HCT116 (cell line): ENCODE measurements around the gene NANOG. TPM values are rescaled to one million over a fixed set of nuclear protein-coding genes. Genes with fewer than 3 reads are reported as not detected.
"Not testable (repeated sequence)": the region's sequence is repeated elsewhere in the genome, so short reads cannot be mapped to it uniquely, and the experiment has no call there.

Source experiments
- ATAC-seq: fragments of 200-7000 bp; cut with Tn5 transposase; 2 replicates; pipeline ENCODE4 v1.9.1; 2020; ENCODE audit warnings: mild to moderate bottlenecking, moderate library complexity
- BruUV-seq: library from RNA; stranded (reverse); fragments of 400-500 nt; replicated peaks from 2 replicates; lab custom pipeline; 2021; lab: Mats Ljungman, UMichigan
- CTCF ChIA-PET: fragments of 300-600 bp; sonication (Branson Sonifier 250); formaldehyde crosslinking; loops from one replicate; lab custom pipeline; 2021; ENCODE audit warnings: antibody characterized with exemption; lab: Charles Lee
- POLR2A ChIA-PET: fragments of 300-600, 350-600 bp; sonication (Branson Sonifier 250); formaldehyde crosslinking; loops from one replicate; lab custom pipeline; 2021; ENCODE audit warnings: antibody characterized with exemption; lab: Charles Lee
- RAD21 ChIA-PET, 2 experiments: fragments of 300-600 bp; sonication (Branson Sonifier 250); formaldehyde crosslinking; loops; one replicate each; lab custom pipeline; 2023; ENCODE audit warnings: low total read pairs in 2 of 2; ENCODE audit not compliant: uncharacterized antibody in 2 of 2, unreplicated experiment in 2 of 2, low non-redundant PET in 1 of 2; lab: Charles Lee
- DNase-seq: peaks from one replicate; pipeline ENCODE4 v3.0.0-alpha.2; 2010; ENCODE audit warnings: low read depth, low spot score
- H2AFZ ChIP-seq: fragments of 200-600 bp; shearing (Covaris generic), sonication (generic); 2 replicates; pipeline ENCODE4 v1.6.1; 2017; ENCODE audit warnings: low read depth, mixed run types, mixed read lengths, antibody characterized with exemption, low read length; ENCODE audit not compliant: poor library complexity, severe bottlenecking
- H3K27ac ChIP-seq: 2 replicates; pipeline ENCODE4 v1.5.1; 2012; ENCODE audit warnings: low read depth, low read length
- H3K27me3 ChIP-seq: fragments of 200-600 bp; sonication (generic); 2 replicates; pipeline ENCODE4 v1.6.1; 2016; ENCODE audit warnings: mixed run types, low read length, mixed read lengths; ENCODE audit not compliant: insufficient read depth
- H3K36me3 ChIP-seq, 2 experiments: fragments of 200-500 bp in 1 of 2; fragments of 200-600 bp in 1 of 2; sonication (Bioruptor generic) in 1 of 2; sonication (generic) in 1 of 2; 2 replicates each; pipeline versions ENCODE4 v1.5.1 to v1.6.1; 2014 to 2016; ENCODE audit warnings: low read length in 2 of 2, inconsistent platforms in 1 of 2, mixed read lengths in 1 of 2, mixed run types in 1 of 2; ENCODE audit not compliant: insufficient read depth in 2 of 2, control insufficient read depth in 1 of 2
- H3K4me1 ChIP-seq, 2 experiments: fragments of 200-600 bp in 1 of 2; sonication (generic) in 1 of 2; 2 replicates each; pipeline versions ENCODE4 v1.5.1 to v1.6.1; 2012 to 2017; ENCODE audit warnings: low read length in 2 of 2, inconsistent platforms in 1 of 2, mild to moderate bottlenecking in 1 of 2, mixed read lengths in 1 of 2, mixed run types in 1 of 2, moderate library complexity in 1 of 2; ENCODE audit not compliant: insufficient read depth in 2 of 2, control insufficient read depth in 1 of 2
- H3K4me2 ChIP-seq: fragments of 200-600 bp; sonication (generic); 2 replicates; pipeline ENCODE4 v1.6.1; 2017; ENCODE audit warnings: mixed run types, low read length, mixed read lengths
- H3K4me3 ChIP-seq, 2 experiments: fragments of 200-600 bp in 1 of 2; sonication (generic) in 1 of 2; replicated peaks in 1 of 2; 2 replicates each; pipeline ENCODE4 v1.5.1; 2011 to 2016; ENCODE audit warnings: low read length in 2 of 2, control low read depth in 1 of 2, low read depth in 1 of 2, mild to moderate bottlenecking in 1 of 2, mixed read lengths in 1 of 2, mixed run types in 1 of 2
- H3K79me2 ChIP-seq: fragments of 200-600 bp; sonication (generic); 2 replicates; pipeline ENCODE4 v1.6.1; 2017; ENCODE audit warnings: mild to moderate bottlenecking, mixed run types, low read length, moderate library complexity, mixed read lengths; ENCODE audit not compliant: insufficient read depth
- H3K9ac ChIP-seq: fragments of 200-600 bp; sonication (generic); 2 replicates; pipeline ENCODE4 v1.6.1; 2016; ENCODE audit warnings: low read length, mixed read lengths
- H3K9me2 ChIP-seq: fragments of 200-600 bp; sonication (generic), shearing (Covaris generic); 2 replicates; pipeline ENCODE4 v1.6.1; 2017; ENCODE audit warnings: mixed run types, mild to moderate bottlenecking, moderate library complexity; ENCODE audit not compliant: insufficient read depth
- H3K9me3 ChIP-seq, 2 experiments: fragments of 200-500 bp in 1 of 2; fragments of 200-600 bp in 1 of 2; sonication (Bioruptor generic) in 1 of 2; sonication (generic) in 1 of 2; 2 replicates each; pipeline ENCODE4 v1.6.1; 2014 to 2017; ENCODE audit warnings: low read length in 2 of 2, mixed read lengths in 2 of 2, inconsistent platforms in 1 of 2, low read depth in 1 of 2, mild to moderate bottlenecking in 1 of 2, mixed run types in 1 of 2, moderate library complexity in 1 of 2; ENCODE audit not compliant: control insufficient read depth in 1 of 2, insufficient read depth in 1 of 2
- H4K20me1 ChIP-seq: fragments of 200-600 bp; sonication (generic), shearing (Covaris generic); 2 replicates; pipeline ENCODE4 v1.6.1; 2017; ENCODE audit warnings: mixed run types, mild to moderate bottlenecking, moderate library complexity; ENCODE audit not compliant: insufficient read depth
- CBX3 ChIP-seq: IDR thresholded peaks from 2 replicates; pipeline ENCODE4 v1.6.1; 2012; ENCODE audit warnings: low read depth
- EZH2 ChIP-seq: fragments of 200-600 bp; sonication (generic); IDR thresholded peaks from 2 replicates; pipeline ENCODE4 v1.6.1; 2017; ENCODE audit warnings: antibody characterized with exemption, mixed run types
- MAX ChIP-seq: IDR thresholded peaks from 2 replicates; pipeline ENCODE4 v1.6.1; 2012
- TCF7L2 ChIP-seq: IDR thresholded peaks from 2 replicates; pipeline ENCODE4 v1.7.0; 2011; ENCODE audit warnings: borderline replicate concordance, inconsistent platforms; ENCODE audit not compliant: insufficient read depth, insufficient read length; ENCODE audit errors: extremely low read depth
- YY1 ChIP-seq: IDR thresholded peaks from 2 replicates; pipeline ENCODE4 v1.6.1; 2011; ENCODE audit warnings: low read length, low read depth, moderate library complexity, mild to moderate bottlenecking; ENCODE audit not compliant: insufficient replicate concordance; ENCODE audit errors: extremely low read depth
- intact Hi-C: fragments of 100-400 bp; cut with micrococcal nuclease; formaldehyde crosslinking; loops from 2 replicates; pipeline ENCODE4 v1.10.0; 2022
- total RNA-seq: library from RNA; stranded (reverse); gene quantifications from one replicate; pipeline ENCODE4 v1.2.1, GENCODE V29; 2021; ENCODE audit not compliant: unreplicated experiment

Gene NANOG
- total RNA-seq, 1 experiment from 2014 or later, result 0.22 TPM

- TF ChIP-seq MAX (no peak), CBX3 (no peak), EZH2 (no peak), YY1 (no peak), TCF7L2 (no peak)
Measured at GRCh38 chr12:7844116-7844515, 54.9 kb downstream of the NANOG start (continued).

- BruUV-seq, CTCF ChIA-PET, H2AFZ ChIP-seq, RAD21 ChIA-PET, POLR2A ChIA-PET, H3K27me3 ChIP-seq, H3K9me2 ChIP-seq, ATAC-seq, H3K27ac ChIP-seq, DNase-seq, H3K36me3 ChIP-seq, H3K4me3 ChIP-seq, H3K9me3 ChIP-seq, intact Hi-C loops, H3K9ac ChIP-seq, H3K79me2 ChIP-seq, H3K4me2 ChIP-seq, H4K20me1 ChIP-seq: not testable (repeated sequence)
- peaks cover 2 to 14% of the 10 kb centered on the region in 2 experiments; a peak in 3 of 4 replicates for H3K4me1 ChIP-seq
Measured at GRCh38 chr12:7847226-7848097, 58.3 kb downstream of the NANOG start.

GRCh38 chr12:7848098-7848422, 58.9 kb downstream of the NANOG start:
- H3K36me3 ChIP-seq, BruUV-seq, ATAC-seq, H3K27me3 ChIP-seq, H2AFZ ChIP-seq, H3K27ac ChIP-seq, CTCF ChIA-PET, H4K20me1 ChIP-seq, H3K9me2 ChIP-seq, H3K9ac ChIP-seq, POLR2A ChIA-PET, H3K79me2 ChIP-seq, H3K9me3 ChIP-seq, RAD21 ChIA-PET, DNase-seq, intact Hi-C loops, H3K4me3 ChIP-seq, H3K4me2 ChIP-seq: not testable (repeated sequence)
- H3K4me1 ChIP-seq, result peaks cover 2 to 14% of the 10 kb centered on the region in 2 experiments; a peak in 3 of 4 replicates

Other genes starting within 250 kb of the NANOG start
- not detected for gene APOBEC1, start 123.5 kb upstream of the NANOG start, total RNA-seq
- not detected for gene GDF3, start 93.6 kb upstream of the NANOG start, total RNA-seq
- gene DPPA3, start 78.0 kb upstream of the NANOG start, total RNA-seq, result not detected
- gene CLEC4C, start 42.0 kb upstream of the NANOG start, total RNA-seq, result not detected
- gene NANOGNB, start 24.2 kb upstream of the NANOG start, total RNA-seq, result not detected
- gene SLC2A14, start 83.5 kb downstream of the NANOG start, total RNA-seq, result not detected
- 10.5 TPM for gene SLC2A3, start 146.8 kb downstream of the NANOG start, total RNA-seq
- gene FOXJ2, start 243.3 kb downstream of the NANOG start, total RNA-seq, result 20.3 TPM